HG02970 (cell line): ENCODE results near the gene GMDS.

ENCODE experiments used
- ATAC-seq: cut with Tn5 transposase; IDR thresholded peaks from one replicate; pipeline ENCODE4 v1.9.1; 2021; ENCODE audit warnings: mild to moderate bottlenecking, moderate library complexity, moderate number of reproducible peaks; ENCODE audit not compliant: unreplicated experiment, low FRiP score

GMDS gene

GRCh38 chr6:1796706-1797529, 448.5 kb downstream of the GMDS start:
- peak; percentile 76 for ATAC-seq

GRCh38 chr6:1795910-1796309, 449.5 kb downstream of the GMDS start:
- ATAC-seq, result no peak

GRCh38 chr6:1792989-1793388, 452.4 kb downstream of the GMDS start:
- no peak for ATAC-seq

- ATAC-seq, result no peak
Measured at GRCh38 chr6:1790684-1791083, 454.7 kb downstream of the GMDS start.

- no peak for ATAC-seq
Measured at GRCh38 chr6:1789092-1789491, 456.3 kb downstream of the GMDS start.

- ATAC-seq, result no peak
Measured at GRCh38 chr6:1787894-1788293, 457.5 kb downstream of the GMDS start.

- no peak for ATAC-seq
Measured at GRCh38 chr6:1786455-1787453, 458.7 kb downstream of the GMDS start.

GRCh38 chr6:1784422-1784884, 461.0 kb downstream of the GMDS start:
- ATAC-seq, result no peak

- ATAC-seq, result no peak
Measured at GRCh38 chr6:1781817-1782184, 463.6 kb downstream of the GMDS start.

GRCh38 chr6:1781152-1781816, 464.1 kb downstream of the GMDS start:
- no peak for ATAC-seq

- no peak for ATAC-seq
Measured at GRCh38 chr6:1780251-1780867, 465.0 kb downstream of the GMDS start.

GRCh38 chr6:1778686-1779235, 466.6 kb downstream of the GMDS start:
- ATAC-seq, result no peak

GRCh38 chr6:1777921-1778685, 467.3 kb downstream of the GMDS start:
- ATAC-seq, result no peak

- no peak for ATAC-seq
Measured at GRCh38 chr6:1775441-1775840, 470.0 kb downstream of the GMDS start.

GRCh38 chr6:1774226-1774915, 471.0 kb downstream of the GMDS start:
- no peak for ATAC-seq

- ATAC-seq, result no peak
Measured at GRCh38 chr6:1773700-1774099, 471.7 kb downstream of the GMDS start.

GRCh38 chr6:1770968-1771723, 474.3 kb downstream of the GMDS start:
- no peak for ATAC-seq

- ATAC-seq, result no peak
Measured at GRCh38 chr6:1770435-1770843, 475.0 kb downstream of the GMDS start.
